Loucy (cell line): Measurements from ENCODE around the gene TMC3.
A peak's percentile ranks its signal among the peaks of the same experiment; 100 is the strongest.

Source experiments
- H2AFZ ChIP-seq: fragments of 200-600 bp; sonication (generic); 2 replicates; pipeline ENCODE4 v1.6.0; 2016; ENCODE audit warnings: antibody characterized with exemption, mild to moderate bottlenecking, low read length, moderate library complexity
- H3F3A ChIP-seq: fragments of 200-600 bp; 2 replicates; pipeline ENCODE4 v1.6.0; 2016; ENCODE audit warnings: antibody characterized with exemption, low read depth, mild to moderate bottlenecking
- H3K27me3 ChIP-seq: fragments of 200-600 bp; sonication (generic); 2 replicates; pipeline ENCODE4 v1.6.1; 2014; ENCODE audit warnings: low read length, mild to moderate bottlenecking; ENCODE audit not compliant: insufficient read depth, poor library complexity, severe bottlenecking
- H3K36me3 ChIP-seq: fragments of 200-600 bp; sonication (generic); 2 replicates; pipeline ENCODE4 v1.6.1; 2016; ENCODE audit warnings: low read length; ENCODE audit not compliant: insufficient read depth
- H3K4me1 ChIP-seq: fragments of 200-600 bp; sonication (generic); 2 replicates; pipeline ENCODE4 v1.5.1; 2014; ENCODE audit warnings: low read length, mild to moderate bottlenecking; ENCODE audit not compliant: insufficient read depth, poor library complexity, severe bottlenecking
- H3K4me2 ChIP-seq: fragments of 200-600 bp; sonication (generic); 2 replicates; pipeline ENCODE4 v1.6.0; 2014; ENCODE audit warnings: antibody characterized with exemption, low read length, low read depth, mild to moderate bottlenecking; ENCODE audit not compliant: poor library complexity, severe bottlenecking
- H3K4me3 ChIP-seq: fragments of 200-600 bp; sonication (generic); 2 replicates; pipeline ENCODE4 v1.5.1; 2014; ENCODE audit warnings: low read length, mild to moderate bottlenecking, mixed read lengths; ENCODE audit not compliant: poor library complexity, severe bottlenecking
- H3K79me2 ChIP-seq: fragments of 200-600 bp; sonication (generic); 2 replicates; pipeline ENCODE4 v1.6.1; 2014; ENCODE audit warnings: low read length; ENCODE audit not compliant: insufficient read depth
- H3K9ac ChIP-seq: fragments of 200-600 bp; sonication (generic); 2 replicates; pipeline ENCODE4 v1.6.0; 2014; ENCODE audit warnings: mild to moderate bottlenecking, low read depth, low read length, moderate library complexity; ENCODE audit not compliant: poor library complexity, severe bottlenecking
- H3K9me2 ChIP-seq: fragments of 200-600 bp; sonication (generic); replicated peaks from 2 replicates; pipeline ENCODE4 v1.6.1; 2016; ENCODE audit warnings: low read depth, low read length, mixed read lengths
- H3K9me3 ChIP-seq: fragments of 200-600 bp; sonication (generic); 2 replicates; pipeline ENCODE4 v1.6.1; 2014; ENCODE audit warnings: mild to moderate bottlenecking, antibody characterized with exemption, low read length, low read depth; ENCODE audit not compliant: insufficient read depth
- H4K20me1 ChIP-seq: fragments of 200-600 bp; sonication (generic); 2 replicates; pipeline ENCODE4 v1.6.0; 2014; ENCODE audit warnings: antibody characterized with exemption, low read length, mild to moderate bottlenecking; ENCODE audit not compliant: insufficient read depth, poor library complexity, severe bottlenecking
- CTCF ChIP-seq: fragments of 200-600 bp; sonication (generic); conservative IDR thresholded peaks from 2 replicates; pipeline ENCODE4 v1.5.1; 2014; ENCODE audit warnings: mild to moderate bottlenecking, antibody characterized with exemption, low read length
- EZH2phosphoT487 ChIP-seq: fragments of 200-600 bp; IDR thresholded peaks from 2 replicates; pipeline ENCODE4 v1.6.1; 2018; ENCODE audit warnings: antibody characterized with exemption, mild to moderate bottlenecking, moderate library complexity, borderline replicate concordance

TMC3 gene

GRCh38 chr15:81299630-81300273, 74.3 kb downstream of the TMC3 start:
- TF ChIP-seq CTCF, result no peak
- TF ChIP-seq EZH2phosphoT487, result no peak
- peaks cover 96% of the 10 kb centered on the region for H3K79me2 ChIP-seq
- H3F3A ChIP-seq, result peaks cover 7% of the 10 kb centered on the region
- H3K4me1 ChIP-seq, result peaks cover 89% of the 10 kb centered on the region
- H3K27me3 ChIP-seq, result no peaks in the 10 kb centered on the region
- H4K20me1 ChIP-seq, result peaks cover 44% of the 10 kb centered on the region
- H3K4me2 ChIP-seq, result peak overlapping the region; percentile 92
- H3K9ac ChIP-seq, result peak overlapping the region; percentile 84
- H3K4me3 ChIP-seq, result peak overlapping the region; percentile 80
- no peak overlapping the region for H2AFZ ChIP-seq
- no peaks in the 10 kb centered on the region for H3K9me2 ChIP-seq
- H3K36me3 ChIP-seq, result peaks cover 36% of the 10 kb centered on the region; the same call in 1 of the 2 replicates
- H3K9me3 ChIP-seq, result no peaks in the 10 kb centered on the region

- Histone ChIP-seq H3K9me3 (no peaks in the 10 kb centered on the region), H3K79me2 (peaks cover 92% of the 10 kb centered on the region), H3K4me3 (peak overlapping the region; percentile 80), H3K27me3 (no peaks in the 10 kb centered on the region), H3K4me2 (peak overlapping the region; percentile 92), H3K4me1 (peaks cover 89% of the 10 kb centered on the region), H2AFZ (no peak overlapping the region), H3F3A (peaks cover 7% of the 10 kb centered on the region), H3K9ac (peak overlapping the region; percentile 84), H3K36me3 (peaks cover 30% of the 10 kb centered on the region; the same call in 1 of the 2 replicates), H4K20me1 (peaks cover 44% of the 10 kb centered on the region), H3K9me2 (no peaks in the 10 kb centered on the region)
- TF ChIP-seq CTCF (no peak), EZH2phosphoT487 (no peak)
These were observed 74.9 kb downstream of the TMC3 start for GRCh38 chr15:81299156-81299555.

- H3K9ac ChIP-seq, result peak overlapping the region; percentile 84
These were observed 75.4 kb downstream of the TMC3 start for GRCh38 chr15:81298611-81299010.

More at GRCh38 chr15:81298611-81299010, 75.4 kb downstream of the TMC3 start:
- Histone ChIP-seq H3F3A (peaks cover 10% of the 10 kb centered on the region), H2AFZ (no peak overlapping the region), H3K36me3 (peaks cover 25% of the 10 kb centered on the region; the same call in 1 of the 2 replicates), H4K20me1 (peaks cover 44% of the 10 kb centered on the region), H3K79me2 (peaks cover 88% of the 10 kb centered on the region), H3K27me3 (no peaks in the 10 kb centered on the region), H3K4me1 (peaks cover 88% of the 10 kb centered on the region), H3K4me3 (peak overlapping the region; percentile 80), H3K9me3 (no peaks in the 10 kb centered on the region), H3K4me2 (peak overlapping the region; percentile 92), H3K9me2 (no peaks in the 10 kb centered on the region)
- TF ChIP-seq CTCF (no peak), EZH2phosphoT487 (no peak)
